Activated CD8-positive, alpha-beta memory T cell treated with anti-CD3 and anti-CD28 coated beads, Interleukin-2, amount 50 U/mL, for 4 hours (primary cell): ENCODE data around the gene SMIM11.
A peak's percentile ranks its signal among the peaks of the same experiment; 100 is the strongest.
"Not testable (repeated sequence)": the region's sequence is repeated elsewhere in the genome, so short reads cannot be mapped to it uniquely, and the experiment has no call there.

ENCODE experiments used
- DNase-seq: peaks from one replicate; pipeline ENCODE4 v3.0.0-alpha.2; 2020

SMIM11 gene

GRCh38 chr21:34357889-34358288, 17.4 kb upstream of the SMIM11 start:
- DNase-seq: no peak

DNA sequence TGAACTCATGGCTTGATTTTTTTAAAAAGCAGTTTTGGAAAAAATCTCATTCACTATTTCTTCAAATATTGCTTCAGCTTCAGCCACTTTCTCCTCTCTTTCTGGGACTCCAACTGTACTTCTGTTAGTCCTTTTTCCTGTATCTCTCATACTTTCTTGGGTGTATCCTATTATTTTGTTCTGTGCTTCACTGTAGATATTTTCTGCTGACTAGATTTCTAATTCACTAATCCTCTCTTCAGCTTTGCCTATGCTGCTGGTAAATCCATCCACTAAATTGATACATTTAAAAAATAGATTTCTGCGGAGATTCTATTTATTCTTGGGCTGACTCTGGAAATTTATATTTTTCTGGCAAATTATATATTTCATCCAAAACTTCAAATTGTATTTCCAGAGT, 16.4 kb upstream of the SMIM11 start:
- DNase-seq: no peak

DNA sequence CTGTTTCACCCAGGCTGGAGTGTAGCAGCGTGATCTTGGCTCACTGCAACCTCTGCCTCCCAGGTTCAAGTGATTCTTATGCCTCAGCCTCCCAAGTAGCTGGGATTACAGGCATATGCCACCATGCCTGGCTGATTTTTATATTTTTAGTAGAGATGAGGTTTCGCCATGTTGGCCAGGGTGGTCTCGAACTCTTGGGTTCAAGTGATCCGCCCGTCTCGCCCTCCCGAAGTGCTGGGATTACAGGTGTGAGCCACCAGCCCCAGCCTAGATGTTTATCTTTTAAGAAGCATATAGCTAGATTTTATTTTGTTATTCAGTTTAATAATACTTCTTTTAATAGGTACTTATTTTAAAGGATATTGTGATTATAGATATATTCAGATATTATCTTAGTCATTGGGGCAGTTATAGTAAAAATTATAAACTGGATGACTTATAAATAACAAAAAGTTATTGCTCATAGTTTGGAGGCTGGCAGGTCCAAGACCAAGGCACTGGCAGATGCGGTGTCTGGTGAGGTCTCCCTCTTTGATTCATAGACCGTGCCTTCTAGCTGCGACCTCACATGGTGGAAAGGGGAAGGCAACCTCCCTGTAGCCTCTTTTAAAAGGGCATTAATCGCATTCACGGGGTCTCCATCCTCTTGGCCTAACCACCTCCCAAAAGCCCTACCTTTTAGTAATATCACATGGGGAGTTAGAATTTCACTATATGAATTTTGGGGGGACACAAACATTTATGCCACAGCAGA, 14.6 kb upstream of the SMIM11 start:
- DNase-seq: no peak

- no peak for DNase-seq
Measured at GRCh38 chr21:34362136-34362444, 13.2 kb upstream of the SMIM11 start.

- DNase-seq: no peak
Measured at GRCh38 chr21:34362670-34363069, 12.6 kb upstream of the SMIM11 start.

GRCh38 chr21:34363733-34364132, 11.6 kb upstream of the SMIM11 start, which contains the start of gene KCNE2:
Gene KCNE2 (plus strand): TSS chr21:34364006. CDS start chr21:34370479, 6,473 bp downstream.
- DNase-seq: no peak

GRCh38 chr21:34364921-34365320, 10.4 kb upstream of the SMIM11 start:
- no peak for DNase-seq

DNA sequence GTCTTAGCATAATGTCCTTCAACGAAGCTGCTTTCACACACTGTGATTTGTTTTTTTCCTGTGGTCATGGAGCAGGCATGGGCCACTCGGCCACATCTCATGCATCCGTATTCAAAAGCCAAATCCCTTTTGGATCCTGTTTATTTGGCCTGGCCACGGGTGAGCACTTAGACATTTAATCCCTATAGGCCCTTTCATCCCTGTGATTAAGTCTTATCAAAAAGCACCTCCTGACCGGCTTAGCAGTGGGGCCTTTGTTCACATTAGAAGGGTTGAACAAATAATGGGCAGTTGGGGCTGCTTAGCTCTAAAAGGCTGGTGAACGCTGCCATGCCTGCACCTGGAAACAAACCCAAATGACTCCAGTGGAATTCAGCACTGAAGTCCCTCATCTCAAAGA, 9.5 kb upstream of the SMIM11 start:
- no peak for DNase-seq

- DNase-seq: peak; percentile 40
Measured at GRCh38 chr21:34367320-34367935, 7.9 kb upstream of the SMIM11 start.

DNA sequence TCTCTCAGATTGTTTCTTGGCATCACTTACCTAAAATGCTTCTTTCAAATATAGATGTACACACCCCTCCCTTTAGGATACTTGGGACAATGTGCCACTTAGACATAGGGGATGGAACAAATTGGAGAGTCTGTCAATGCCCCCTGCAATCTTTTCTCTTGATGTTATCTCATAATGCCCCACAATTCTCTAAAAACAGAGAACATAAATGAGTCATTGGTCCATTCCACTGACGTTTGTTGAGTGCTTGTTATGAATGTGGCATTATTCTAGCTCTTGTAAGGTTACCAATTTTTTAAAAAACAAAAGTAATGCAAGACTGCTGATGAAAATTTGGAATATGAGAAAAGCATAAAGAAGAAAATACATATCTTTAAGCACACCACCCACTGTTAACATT, 5.6 kb upstream of the SMIM11 start:
- no peak for DNase-seq

DNA sequence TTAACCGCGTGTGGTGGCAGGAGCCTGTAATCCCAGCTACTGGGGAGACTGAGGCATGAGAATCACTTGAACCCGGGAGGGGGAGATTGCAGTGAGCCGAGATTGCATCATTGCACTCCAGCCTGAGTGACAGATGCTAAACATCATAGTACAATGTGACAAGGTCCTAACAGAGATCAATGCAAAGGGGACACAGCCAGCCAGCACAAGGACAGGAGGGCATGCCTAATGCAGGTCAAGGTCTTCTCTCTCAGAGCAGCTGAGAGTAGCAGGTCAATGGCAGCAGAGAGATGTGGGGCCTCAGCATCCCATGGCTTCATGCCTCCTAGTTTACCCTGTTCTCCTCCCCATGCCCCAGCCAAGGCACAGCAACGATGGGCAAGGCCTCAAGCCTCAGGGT, 3.0 kb upstream of the SMIM11 start:
- DNase-seq: no peak

- DNase-seq: not testable (repeated sequence)
Measured at GRCh38 chr21:34374462-34374861, 845 bp upstream of the SMIM11 start.

GRCh38 chr21:34375619-34375972, 289 bp downstream of the SMIM11 start:
- DNase-seq: not testable (repeated sequence)

- DNase-seq: not testable (repeated sequence)
Measured at GRCh38 chr21:34383138-34383537, 7.8 kb downstream of the SMIM11 start.

DNA sequence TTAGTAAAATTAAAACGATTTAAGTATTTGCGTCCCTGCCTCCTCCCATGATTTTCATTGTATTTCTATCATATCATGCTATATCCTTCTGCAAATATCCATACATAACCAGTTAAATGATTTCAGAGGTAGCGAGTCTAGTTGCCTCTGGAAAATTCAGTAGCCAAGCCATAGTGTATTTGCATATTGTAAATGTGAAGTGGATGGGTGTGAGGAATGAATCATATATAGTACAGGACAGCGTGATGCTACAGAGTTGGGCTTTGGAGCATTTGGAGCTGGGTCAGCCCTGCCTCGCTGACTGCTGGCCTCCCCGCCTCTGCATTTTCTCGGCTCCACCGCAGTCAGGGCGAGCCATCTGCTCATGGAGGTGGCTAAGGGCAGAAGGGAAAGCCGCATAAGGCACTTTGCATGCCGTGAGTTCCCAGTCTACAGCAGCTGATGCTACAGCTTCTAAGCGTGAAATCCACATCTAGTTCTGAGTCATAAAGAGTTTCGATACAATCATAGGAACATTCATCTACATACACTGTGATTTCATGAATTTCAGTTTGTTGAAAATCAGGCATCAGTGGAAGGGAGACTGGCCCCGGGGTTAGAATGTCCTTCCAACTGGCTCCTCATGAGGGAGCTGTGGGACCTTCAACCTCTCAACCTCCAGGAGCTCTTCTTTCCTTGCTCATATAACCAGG, 8.6 kb downstream of the SMIM11 start:
- not testable (repeated sequence) for DNase-seq

DNA sequence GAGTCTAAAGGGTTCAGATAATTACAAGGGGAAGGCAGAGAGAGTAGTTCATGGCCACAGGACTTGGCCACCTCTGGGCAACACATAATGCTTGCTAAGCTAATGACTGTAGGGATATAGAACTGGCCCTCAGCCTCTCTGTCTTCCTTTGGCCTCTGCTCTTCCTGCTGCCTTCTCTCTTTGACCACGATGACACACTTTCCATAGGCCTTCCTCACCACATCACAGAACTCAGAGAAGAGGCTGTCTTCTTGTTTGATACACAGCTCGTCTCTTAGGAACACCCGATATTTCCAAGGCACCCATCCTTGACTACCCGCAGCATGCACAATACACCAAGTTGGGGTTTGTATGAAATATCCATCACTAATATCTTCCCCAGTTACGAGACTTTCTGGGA, 25.2 kb downstream of the SMIM11 start:
- not testable (repeated sequence) for DNase-seq

- DNase-seq: not testable (repeated sequence)
Measured at GRCh38 chr21:34404742-34405141, 29.4 kb downstream of the SMIM11 start.

- not testable (repeated sequence) for DNase-seq
Measured at GRCh38 chr21:34405686-34406085, 30.4 kb downstream of the SMIM11 start.

DNA sequence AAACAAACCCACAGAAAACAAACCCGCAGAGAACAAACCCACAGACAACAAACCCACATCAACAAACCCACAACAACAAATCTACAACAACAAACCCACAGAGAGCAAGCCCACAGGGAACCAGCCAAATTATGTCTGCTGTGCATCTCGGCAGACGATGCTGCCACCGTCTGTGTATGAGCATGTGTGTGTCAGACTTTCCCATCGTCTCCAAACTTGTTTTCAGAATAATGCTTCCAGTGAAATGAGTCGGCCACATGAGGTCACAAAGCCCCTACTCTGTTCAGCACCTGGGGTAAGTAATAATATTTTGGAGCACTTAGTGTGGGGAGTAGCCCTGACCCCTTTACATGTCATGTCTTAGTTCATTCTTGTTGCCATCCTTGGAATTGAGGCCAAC, 30.8 kb downstream of the SMIM11 start:
- not testable (repeated sequence) for DNase-seq

DNA sequence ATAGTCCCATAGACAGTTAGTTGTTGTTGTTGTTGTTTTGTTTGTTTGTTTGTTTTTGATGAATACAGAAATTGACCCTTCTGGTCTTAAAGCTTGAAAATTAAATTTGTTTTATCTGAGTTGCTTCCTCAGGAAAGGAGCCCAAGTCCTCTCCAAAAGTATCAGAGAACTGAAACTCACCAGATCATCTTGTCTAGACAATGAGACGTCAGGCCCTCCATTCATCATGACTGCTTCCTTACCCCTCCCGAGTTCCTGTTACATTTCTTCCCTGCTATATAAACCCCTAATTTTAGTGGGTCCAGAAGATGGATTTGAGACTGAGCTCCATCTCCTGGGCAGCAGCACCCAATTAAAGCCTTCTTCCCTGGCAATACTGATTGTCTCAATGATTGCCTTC, 31.4 kb downstream of the SMIM11 start:
- not testable (repeated sequence) for DNase-seq

DNA sequence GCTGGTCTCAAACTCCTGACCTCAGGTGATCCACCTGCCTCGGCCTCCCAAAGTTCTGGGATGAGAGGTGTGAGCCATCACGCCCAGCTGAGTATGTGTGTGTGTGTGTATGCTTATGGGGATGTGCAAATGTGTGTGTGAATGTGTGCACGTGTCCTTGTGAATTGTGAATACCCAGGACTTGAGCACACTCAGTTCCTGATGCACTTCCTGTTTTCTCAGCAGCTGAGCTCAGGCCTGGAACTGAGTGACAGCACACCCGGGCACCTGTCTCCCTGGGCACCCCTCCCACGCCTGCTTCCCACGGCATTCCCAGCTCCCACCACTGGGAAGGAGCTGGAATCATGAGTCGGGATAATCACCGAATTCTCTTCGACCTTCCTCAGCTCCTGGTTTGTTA, 32.0 kb downstream of the SMIM11 start:
- not testable (repeated sequence) for DNase-seq

DNA sequence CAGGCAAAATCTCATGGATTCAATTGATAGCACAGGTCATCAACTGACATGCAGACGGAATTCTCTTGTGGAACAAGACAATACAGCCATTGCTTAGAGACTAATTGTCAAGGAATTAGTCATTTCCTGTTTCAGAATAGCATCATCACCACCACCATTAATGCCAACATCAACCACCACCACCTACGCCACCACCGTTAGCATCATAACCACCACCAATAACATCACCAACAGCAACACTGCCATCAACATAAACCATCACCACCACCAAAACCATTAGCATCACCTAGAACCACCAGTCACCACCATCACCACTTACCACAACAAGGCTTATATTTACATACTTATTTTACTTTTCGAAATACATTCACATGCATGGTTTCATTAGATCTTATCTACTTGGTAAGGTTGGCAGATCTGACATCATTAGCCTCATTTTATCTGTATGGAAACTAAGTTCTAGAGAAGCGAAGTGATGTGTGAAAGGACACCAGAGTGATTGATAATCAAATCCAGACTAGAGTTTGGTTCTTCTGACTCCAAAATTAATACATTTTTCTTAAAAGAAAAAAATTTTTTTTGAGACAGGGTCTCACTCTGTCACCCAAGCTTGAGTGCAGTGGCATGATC, 42.3 kb downstream of the SMIM11 start:
- not testable (repeated sequence) for DNase-seq

GRCh38 chr21:34423805-34424204, 48.5 kb downstream of the SMIM11 start, which contains the start of gene SMIM34:
Gene SMIM34 (minus strand): TSS chr21:34423951. CDS start chr21:34423839, 112 bp downstream.
- DNase-seq: not testable (repeated sequence)
